Activated CD4-positive, alpha-beta T cell treated with anti-CD3 and anti-CD28 coated beads, Interleukin-2, Interleukin-6, amounts not matched to agents 100 ng/mL and 50 ng/mL, durations not matched to agents 16 hours and 8 hours (primary cell): Measurements from ENCODE around the gene ABR.
"Not testable (repeated sequence)": the region's sequence is repeated elsewhere in the genome, so short reads cannot be mapped to it uniquely, and the experiment has no call there.

Experiments used
- DNase-seq: peaks from one replicate; pipeline ENCODE4 v3.0.0-alpha.2; 2020

The ABR gene

GRCh38 chr17:1119924-1120323, 59.9 kb downstream of the ABR start:
- no peak for DNase-seq

GRCh38 chr17:1116602-1117001, 63.2 kb downstream of the ABR start:
- DNase-seq: no peak

- no peak for DNase-seq
Observed at GRCh38 chr17:1112875-1113274, 66.9 kb downstream of the ABR start.

GRCh38 chr17:1111599-1112443, 68.0 kb downstream of the ABR start:
- no peak for DNase-seq

GRCh38 chr17:1110862-1111598, 68.8 kb downstream of the ABR start:
- no peak for DNase-seq

- no peak for DNase-seq
Observed at GRCh38 chr17:1110541-1110861, 69.3 kb downstream of the ABR start.

GRCh38 chr17:1109606-1110540, 69.9 kb downstream of the ABR start:
- peak; percentile 64 for DNase-seq

GRCh38 chr17:1108765-1109605, 70.8 kb downstream of the ABR start:
- peak; percentile 72 for DNase-seq

- no peak for DNase-seq
Observed at GRCh38 chr17:1108478-1108764, 71.4 kb downstream of the ABR start.

GRCh38 chr17:1107777-1108477, 71.9 kb downstream of the ABR start:
- no peak for DNase-seq

GRCh38 chr17:1107083-1107776, 72.6 kb downstream of the ABR start:
- no peak for DNase-seq

GRCh38 chr17:1104222-1104621, 75.6 kb downstream of the ABR start:
- no peak for DNase-seq

GRCh38 chr17:1100382-1100781, 79.4 kb downstream of the ABR start:
- DNase-seq: no peak

- DNase-seq: no peak
Observed at GRCh38 chr17:1099242-1099641, 80.5 kb downstream of the ABR start.

GRCh38 chr17:1097972-1098744, 81.6 kb downstream of the ABR start:
- DNase-seq: not testable (repeated sequence)

- no peak for DNase-seq
Observed at GRCh38 chr17:1096215-1096614, 83.6 kb downstream of the ABR start.

GRCh38 chr17:1095853-1096173, 84.0 kb downstream of the ABR start:
- DNase-seq: no peak

- DNase-seq: no peak
Observed at GRCh38 chr17:1095090-1095852, 84.5 kb downstream of the ABR start.

- no peak for DNase-seq
Observed at GRCh38 chr17:1094591-1094990, 85.2 kb downstream of the ABR start.

- no peak for DNase-seq
Observed at GRCh38 chr17:1091900-1092299, 87.9 kb downstream of the ABR start.
